Measurements from ENCODE around the gene NUDT22. TPM values are rescaled to one million over a fixed set of nuclear protein-coding genes. Genes with fewer than 3 reads are reported as not detected.
A peak's percentile ranks its signal among the peaks of the same experiment; 100 is the strongest.

The NUDT22 gene
- total RNA-seq, 4 donors from 2014 or later = 36.8 to 53.7 (median 45.8) TPM

GRCh38 chr11:64265176-64266160, 39.4 kb downstream of the NUDT22 start:
- peaks cover 0 to 67% of the 10 kb centered on the region in 2 donors for H3K36me3 ChIP-seq
- no peaks in the 10 kb centered on the region for H3K9me3 ChIP-seq
- WGBS, 2 donors (ENCODE audit: low coverage in 1 of 2) = no CpG with 5 or more reads among the region's 35 CpGs
- TF ChIP-seq EP300 (IDR thresholded peaks at IDR 0.05) = no peak
- no peak for TF ChIP-seq POLR2AphosphoS5 (IDR thresholded peaks at IDR 0.05)
- TF ChIP-seq POLR2A (IDR thresholded peaks at IDR 0.05) = no peak
- TF ChIP-seq CTCF (IDR thresholded peaks at IDR 0.05) = no peak
- H3K4me1 ChIP-seq = peaks cover 0 to 23% (median 14%) of the 10 kb centered on the region in 3 donors
- H3K4me3 ChIP-seq = no peak overlapping the region
- no peak for ATAC-seq
- H3K27me3 ChIP-seq = no peaks in the 10 kb centered on the region
- H3K27ac ChIP-seq = no peak overlapping the region

- peak overlapping the region in 3 of 4 donors; percentile 13 to 93 (median 91) for H3K27ac ChIP-seq
- no peaks in the 10 kb centered on the region for H3K27me3 ChIP-seq
- H3K4me3 ChIP-seq = no peak overlapping the region
- peaks cover 0 to 23% (median 14%) of the 10 kb centered on the region in 3 donors for H3K4me1 ChIP-seq
- peaks cover 0 to 61% of the 10 kb centered on the region in 2 donors for H3K36me3 ChIP-seq
- H3K9me3 ChIP-seq = no peaks in the 10 kb centered on the region
- TF ChIP-seq POLR2AphosphoS5 (IDR thresholded peaks at IDR 0.05) (no peak), CTCF (IDR thresholded peaks at IDR 0.05) (no peak), POLR2A (IDR thresholded peaks at IDR 0.05) (no peak), EP300 (IDR thresholded peaks at IDR 0.05) (no peak)
- no peak for ATAC-seq
- 100% methylated on average over 1 of the region's 15 CpGs for WGBS, 2 donors (ENCODE audit: low coverage in 1 of 2)
These were observed 40.3 kb downstream of the NUDT22 start for GRCh38 chr11:64266339-64266738.

GRCh38 chr11:64267207-64267945, 41.3 kb downstream of the NUDT22 start:
- peak overlapping the region in 3 of 4 donors; percentile 91 to 97 (median 93) for H3K27ac ChIP-seq
- TF ChIP-seq POLR2AphosphoS5 (IDR thresholded peaks at IDR 0.05) (no peak), CTCF (IDR thresholded peaks at IDR 0.05) (no peak), POLR2A (IDR thresholded peaks at IDR 0.05) (no peak), EP300 (IDR thresholded peaks at IDR 0.05) (no peak)
- H3K9me3 ChIP-seq = no peaks in the 10 kb centered on the region
- H3K36me3 ChIP-seq = peaks cover 0 to 50% of the 10 kb centered on the region in 2 donors
- WGBS, 2 donors (ENCODE audit: low coverage in 1 of 2) = 70 to 74% methylated on average over 7 to 12 of the region's 27 CpGs
- no peaks in the 10 kb centered on the region for H3K27me3 ChIP-seq
- peaks cover 0 to 33% (median 19%) of the 10 kb centered on the region in 3 donors for H3K4me1 ChIP-seq
- no peak overlapping the region for H3K4me3 ChIP-seq
- no peak for ATAC-seq

- no peak for TF ChIP-seq POLR2AphosphoS5 (IDR thresholded peaks at IDR 0.05)
- no peak for TF ChIP-seq POLR2A (IDR thresholded peaks at IDR 0.05)
- TF ChIP-seq EP300 (IDR thresholded peaks at IDR 0.05) = no peak
- no peak for TF ChIP-seq CTCF (IDR thresholded peaks at IDR 0.05)
- H3K4me3 ChIP-seq = peak overlapping the region; percentile 70 to 81
- 35% methylated on average over 5 of the region's 23 CpGs; no CpG with 5 or more reads in 1 of the 2 donors for WGBS, 2 donors (ENCODE audit: low coverage in 1 of 2)
These were observed 42.2 kb downstream of the NUDT22 start for GRCh38 chr11:64268025-64268892.

More at GRCh38 chr11:64268025-64268892, 42.2 kb downstream of the NUDT22 start:
- H3K27ac ChIP-seq = peak overlapping the region; percentile 82 to 97 (median 92)
- peaks cover 0 to 38% (median 19%) of the 10 kb centered on the region in 3 donors for H3K4me1 ChIP-seq
- ATAC-seq = no peak
- peaks cover 0 to 42% of the 10 kb centered on the region in 2 donors for H3K36me3 ChIP-seq
- no peaks in the 10 kb centered on the region for H3K27me3 ChIP-seq
- H3K9me3 ChIP-seq = no peaks in the 10 kb centered on the region

Data from gastroesophageal sphincter (tissue), 4 donors.